AG08396 (cell line): ENCODE measurements around the gene PRDM8.
A peak's percentile ranks its signal among the peaks of the same experiment; 100 is the strongest.
"Not testable (repeated sequence)": the region's sequence is repeated elsewhere in the genome, so short reads cannot be mapped to it uniquely, and the experiment has no call there.

Experiments
- DNase-seq: peaks from one replicate; pipeline ENCODE4 v3.0.0; 2012; ENCODE audit warnings: low spot score, mixed read lengths

The PRDM8 gene

DNA sequence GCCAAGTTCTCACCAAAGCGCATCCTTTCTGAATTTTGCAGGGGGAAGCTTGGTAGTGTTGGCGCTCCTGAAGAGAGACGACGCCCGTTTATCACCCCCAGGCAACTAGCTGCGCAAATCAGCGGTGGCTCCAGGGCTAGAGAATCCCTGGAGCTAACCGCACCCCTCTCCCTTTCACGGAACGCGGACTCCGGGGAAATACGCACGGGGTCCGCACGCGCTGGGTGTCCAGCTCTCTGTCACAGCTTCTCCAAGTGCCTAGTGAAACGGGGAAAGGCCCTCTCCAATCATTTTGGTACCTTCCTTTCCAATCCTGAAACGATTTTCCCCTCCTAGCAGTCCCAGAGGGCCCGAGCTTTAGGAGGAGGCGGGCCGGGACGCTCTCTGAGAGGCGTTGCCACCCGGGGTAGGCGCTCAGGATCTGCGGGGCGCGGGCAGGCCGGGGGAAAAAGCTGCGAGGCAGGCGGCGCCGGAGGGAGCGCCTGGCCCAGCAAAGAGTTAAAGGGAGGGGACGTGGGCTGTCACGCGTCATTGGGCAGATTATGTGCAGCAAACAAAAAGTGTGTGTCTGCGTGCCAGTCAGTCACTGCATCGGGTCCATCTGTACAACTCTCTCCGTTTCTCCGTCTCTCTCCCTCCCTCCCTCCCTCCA, at the start of gene PRDM8:
Gene PRDM8 (plus strand): TSS at position 582 of the 652 bp plus-strand sequence. CDS start 2,578 bp downstream, outside the sequence.
- DNase-seq = no peak

DNA sequence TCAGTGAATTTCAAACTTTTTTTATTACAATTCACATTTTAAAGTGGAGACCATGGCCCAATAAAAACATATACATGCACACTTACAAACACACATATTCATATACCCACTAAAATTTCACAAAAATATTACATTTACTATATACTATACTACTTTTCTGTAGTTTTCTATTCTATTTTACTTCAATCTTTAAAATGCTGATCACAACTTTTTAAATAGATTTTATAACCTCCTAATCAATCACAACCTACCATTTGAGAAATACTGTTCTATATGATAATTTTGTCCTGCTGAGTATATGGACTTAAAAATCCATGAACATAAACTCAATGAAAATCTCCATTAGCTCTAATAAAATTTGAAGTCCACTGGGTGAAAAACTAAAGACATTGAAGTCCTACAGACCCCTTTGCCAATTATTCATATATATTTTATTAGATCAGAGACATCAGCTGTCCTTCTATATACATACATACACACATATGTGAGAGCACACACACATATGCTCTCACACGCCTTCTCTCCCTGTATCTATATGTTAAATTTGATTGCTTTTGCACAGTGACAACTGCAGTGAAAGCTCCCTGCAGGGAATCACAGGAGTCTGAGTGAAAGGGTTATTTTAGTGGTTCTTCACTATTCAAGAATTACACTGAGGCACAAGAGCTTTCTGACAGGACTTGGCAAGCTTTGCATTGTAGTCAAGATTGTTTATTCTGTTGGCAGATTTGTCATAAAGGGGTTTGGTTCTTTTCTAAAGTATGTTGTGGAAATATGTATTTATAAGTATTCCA, 46.7 kb upstream of the PRDM8 start:
- DNase-seq = no peak

DNA sequence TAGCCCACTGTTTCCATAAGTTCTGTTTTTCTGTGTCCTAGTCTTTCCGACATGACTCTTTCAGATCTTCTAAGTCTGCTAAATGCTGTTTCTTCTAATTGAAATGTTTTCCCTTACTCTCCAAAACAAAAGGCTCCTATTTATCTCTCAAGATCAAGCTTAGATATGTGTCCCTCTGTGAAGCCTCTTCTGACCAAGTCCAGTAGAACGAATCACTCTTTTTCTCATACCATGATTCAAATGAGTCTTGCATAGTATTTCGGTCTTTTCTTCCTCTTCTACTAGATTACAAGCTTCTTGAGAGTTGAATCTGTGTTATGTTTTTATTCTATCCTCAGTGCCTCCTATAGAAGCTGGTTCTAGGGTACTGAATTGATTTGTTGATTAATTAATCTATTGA, 45.3 kb upstream of the PRDM8 start:
- no peak for DNase-seq

DNA sequence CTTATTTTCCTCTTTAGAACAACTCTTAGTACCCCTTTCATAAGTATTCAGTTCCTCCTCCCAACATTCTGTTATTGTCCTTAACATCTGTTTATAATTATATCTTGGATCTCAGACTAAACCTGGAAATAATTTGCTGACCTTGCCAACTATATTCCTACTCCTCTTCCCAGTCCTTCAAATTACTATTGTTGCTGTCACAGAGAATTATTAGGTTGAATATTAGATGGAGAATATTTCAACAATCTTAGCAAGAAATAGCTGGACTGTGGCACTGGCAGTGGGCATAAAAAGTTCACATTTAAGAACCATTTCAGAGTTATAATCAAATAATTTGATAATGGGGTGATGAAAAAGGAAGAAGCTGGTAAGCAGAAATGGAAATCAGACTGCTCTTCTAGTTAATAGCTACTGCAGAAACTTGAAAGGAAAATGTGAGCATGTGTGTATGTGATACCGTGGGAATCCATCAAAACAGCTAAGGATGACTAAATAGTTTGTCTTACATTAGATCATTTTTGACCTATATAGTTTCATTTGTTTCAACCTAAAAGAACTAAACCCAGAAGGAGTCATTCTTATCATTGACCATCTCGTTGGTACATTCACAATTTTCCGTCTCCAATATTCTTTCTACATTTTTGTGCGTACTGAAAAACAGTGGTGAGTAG, 43.3 kb upstream of the PRDM8 start:
- DNase-seq = no peak

DNA sequence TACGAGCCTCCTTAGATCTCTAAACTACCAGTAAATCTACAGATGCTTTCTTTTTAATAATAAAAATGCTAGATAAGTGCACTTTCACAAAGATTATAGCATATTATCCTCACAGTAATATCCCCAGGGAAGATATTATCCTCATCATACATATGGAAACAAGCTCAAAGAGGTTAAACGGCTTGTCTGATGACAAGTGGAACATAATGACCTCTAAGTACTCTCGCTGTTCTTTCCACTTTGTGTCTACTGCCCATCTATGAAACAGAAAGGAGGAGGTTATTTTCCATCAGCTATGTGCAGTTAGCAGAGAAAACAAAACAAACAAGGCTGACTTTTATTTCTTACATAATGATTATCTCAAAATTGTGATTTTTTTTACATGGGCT, 42.8 kb upstream of the PRDM8 start:
- DNase-seq = no peak

DNA sequence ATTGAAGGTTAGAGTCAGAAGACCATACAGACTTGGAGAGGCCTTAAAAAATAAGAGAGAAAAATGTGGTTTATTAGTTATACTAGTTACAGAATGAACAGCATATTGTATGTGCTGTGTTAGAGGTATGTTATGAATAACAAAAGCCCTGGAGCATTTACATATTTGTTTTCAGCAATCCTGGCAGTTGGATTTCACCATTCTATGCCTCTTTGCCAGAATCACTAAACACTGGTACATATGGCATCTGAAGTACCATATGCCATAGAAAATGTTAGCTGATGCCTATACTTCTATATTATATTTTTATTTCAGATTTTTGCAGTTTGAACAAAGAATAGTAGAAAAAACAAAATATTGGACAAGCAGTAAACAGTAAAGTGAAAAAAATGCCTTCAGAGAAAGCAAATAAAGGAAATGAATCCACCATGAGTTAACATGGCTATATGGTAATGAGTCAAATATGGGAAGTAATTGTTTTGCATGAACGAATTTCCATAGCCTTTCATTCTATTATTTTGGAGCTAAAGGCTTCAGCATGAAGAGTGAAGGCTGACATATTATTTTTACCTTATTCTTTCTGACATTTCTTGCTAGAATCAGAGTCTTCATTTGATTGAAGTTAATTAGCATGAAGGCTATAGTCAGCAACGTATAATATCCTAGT, 41.9 kb upstream of the PRDM8 start:
- DNase-seq = no peak

DNA sequence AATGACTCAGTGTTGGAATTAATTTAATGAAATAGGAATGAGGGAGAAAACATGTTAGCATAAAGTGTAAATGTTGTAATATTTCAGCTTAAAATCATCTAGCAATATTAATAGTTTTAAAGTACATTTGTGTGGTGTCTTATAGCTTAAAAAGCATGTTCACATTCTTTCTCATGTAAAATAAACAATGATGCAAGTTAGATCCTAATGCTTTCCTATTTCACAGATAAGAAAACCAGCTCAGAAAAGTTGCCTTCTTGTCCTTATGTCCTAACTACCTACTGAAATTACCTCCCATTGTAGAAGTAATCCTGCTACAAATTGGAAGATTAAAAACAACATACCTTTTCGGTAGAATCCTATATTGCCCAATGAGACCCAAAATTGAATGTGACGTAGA, 40.9 kb upstream of the PRDM8 start:
- DNase-seq = no peak

DNA sequence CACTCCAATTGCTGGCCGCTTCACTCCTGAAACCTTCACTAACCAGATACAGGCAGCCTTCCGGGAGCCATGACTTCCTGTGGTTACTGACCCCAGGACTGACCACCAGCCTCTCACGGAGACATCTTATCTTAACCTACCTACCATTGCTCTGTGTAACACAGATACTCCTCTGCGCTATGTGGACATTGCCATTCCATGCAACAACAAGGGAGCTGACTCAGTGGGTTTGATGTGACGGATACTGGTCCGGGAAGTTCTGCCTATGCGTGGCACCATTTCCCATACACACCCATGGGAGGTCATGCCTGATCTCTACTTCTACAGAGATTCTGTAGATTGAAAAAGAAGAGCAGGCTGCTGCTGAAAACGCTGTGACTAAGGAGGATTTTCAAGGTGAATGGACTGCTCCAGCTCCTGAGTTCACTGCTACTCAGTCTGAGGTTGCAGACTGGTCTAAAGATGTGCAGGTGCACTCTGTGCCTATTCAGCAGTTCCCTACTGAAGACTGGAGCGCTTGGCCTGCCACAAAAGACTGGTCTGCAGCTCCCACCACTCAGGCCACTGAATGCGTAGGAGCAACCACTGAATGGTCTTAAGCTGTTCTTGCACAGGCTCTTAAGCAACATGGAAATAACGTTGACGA, 35.8 kb upstream of the PRDM8 start:
- DNase-seq = no peak

DNA sequence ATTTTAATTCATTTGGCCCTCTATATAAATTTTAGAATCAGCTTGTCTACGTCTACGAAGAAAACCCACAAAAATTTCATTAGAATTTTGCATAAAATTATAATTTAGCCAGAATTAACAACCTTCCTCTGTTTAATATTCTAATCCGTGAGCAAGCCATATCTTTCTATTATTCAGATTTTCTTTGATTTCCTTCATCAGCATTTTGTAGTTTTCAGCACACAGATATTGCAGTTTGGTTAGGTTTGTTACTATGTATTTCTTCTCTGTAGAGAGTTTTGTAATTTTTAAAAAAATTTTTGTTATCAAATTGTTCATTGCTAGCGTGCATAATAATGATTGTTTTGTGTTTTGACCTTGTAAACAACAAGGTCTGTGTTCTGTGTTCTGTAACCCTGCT, 34.9 kb upstream of the PRDM8 start:
- no peak for DNase-seq

DNA sequence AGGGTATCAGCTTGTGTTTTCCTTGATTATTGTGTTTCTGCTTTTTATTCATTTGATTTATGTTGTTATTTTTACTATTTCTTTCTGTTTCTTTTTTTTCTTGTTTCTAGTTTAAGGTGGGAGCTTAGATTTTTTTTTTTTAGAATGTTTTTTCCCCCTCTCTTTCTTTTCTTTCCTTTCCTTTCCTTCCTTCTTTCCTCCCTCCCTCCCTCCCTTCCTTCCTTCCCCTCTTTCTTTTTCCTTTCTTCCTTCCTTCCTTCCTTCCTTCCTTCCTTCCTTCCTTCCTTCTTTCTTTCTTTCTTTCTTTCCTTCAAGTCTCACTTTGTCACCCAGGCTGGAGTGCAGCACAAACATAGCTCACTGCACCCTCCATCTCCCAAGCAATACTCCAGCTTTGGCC, 31.4 kb upstream of the PRDM8 start:
- no peak for DNase-seq

DNA sequence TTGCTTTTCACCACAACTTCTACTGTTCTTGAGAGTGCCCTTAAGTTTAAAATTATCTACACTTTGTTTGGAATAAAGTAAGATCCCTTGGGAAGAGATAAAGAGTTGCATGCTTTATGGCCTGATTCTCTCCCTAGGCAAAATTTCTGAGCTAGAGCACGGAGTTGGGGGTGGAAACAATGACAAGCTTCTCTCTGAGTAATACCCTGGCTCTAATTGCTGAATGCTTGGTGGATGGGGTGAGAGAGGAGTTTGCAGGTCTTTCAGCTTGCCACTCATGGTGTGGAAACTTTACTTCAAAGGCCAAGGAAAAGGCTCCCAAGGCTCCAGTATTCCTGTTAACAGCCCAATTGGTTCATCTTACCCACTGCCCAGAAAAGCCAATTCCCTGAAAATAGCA, 26.1 kb upstream of the PRDM8 start:
- DNase-seq = no peak

DNA sequence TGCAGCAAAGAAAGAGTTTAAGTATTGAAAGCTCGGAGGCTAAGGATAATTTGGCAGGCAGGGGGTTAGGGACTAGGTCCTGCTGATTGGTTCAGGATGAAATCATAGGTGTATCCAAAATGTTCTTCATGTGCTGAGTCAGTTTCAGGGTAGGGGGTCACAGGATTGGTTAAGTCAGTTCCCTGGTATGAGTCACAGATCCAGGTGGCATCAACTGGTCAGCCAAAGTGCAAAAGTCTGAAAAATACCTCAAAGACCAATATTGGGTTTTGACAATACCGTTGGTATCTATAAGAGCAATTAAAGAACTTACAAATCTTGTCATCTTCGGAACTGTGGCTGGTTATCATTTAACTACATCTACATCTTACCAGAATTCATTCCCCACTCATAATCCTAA, 25.6 kb upstream of the PRDM8 start:
- DNase-seq = no peak

DNA sequence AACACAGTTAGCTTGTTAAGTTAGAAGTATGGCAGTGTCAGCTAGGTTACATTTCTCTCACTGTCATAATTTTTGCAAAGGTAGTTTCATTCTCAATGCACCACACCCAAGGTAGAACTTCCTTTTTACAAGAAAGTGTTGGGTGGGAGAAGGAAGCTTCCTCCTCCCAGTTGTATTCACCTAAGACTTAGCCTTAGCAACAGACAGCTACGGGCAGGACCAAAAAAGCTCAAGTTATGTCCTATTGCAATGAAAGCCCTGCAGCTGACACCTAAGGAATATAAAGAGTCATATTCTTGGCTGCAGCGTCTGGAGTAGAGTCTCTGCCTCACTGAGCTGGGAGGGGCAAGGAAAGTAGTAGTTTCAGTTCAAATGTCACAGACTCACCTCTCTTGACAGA, 25.1 kb upstream of the PRDM8 start:
- no peak for DNase-seq

DNA sequence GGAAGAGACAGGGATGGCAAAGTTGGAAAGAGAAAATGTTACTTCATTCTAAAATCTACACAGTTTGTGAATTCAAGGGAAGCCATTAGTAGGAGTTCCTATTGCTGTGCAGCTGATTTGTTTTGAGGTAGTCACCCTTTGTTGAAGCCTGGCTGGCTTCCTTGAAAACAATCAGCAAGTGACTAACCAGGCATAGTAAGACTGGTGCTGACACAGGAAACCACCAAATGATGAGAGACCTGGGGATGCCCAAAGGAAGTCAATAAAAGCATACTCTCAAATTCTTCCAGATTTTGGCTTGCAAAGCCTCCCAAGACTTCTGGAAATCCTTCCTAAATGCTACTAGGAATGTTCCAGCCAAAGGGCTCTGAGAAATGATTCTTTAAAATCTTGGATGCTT, 23.9 kb upstream of the PRDM8 start:
- no peak for DNase-seq

DNA sequence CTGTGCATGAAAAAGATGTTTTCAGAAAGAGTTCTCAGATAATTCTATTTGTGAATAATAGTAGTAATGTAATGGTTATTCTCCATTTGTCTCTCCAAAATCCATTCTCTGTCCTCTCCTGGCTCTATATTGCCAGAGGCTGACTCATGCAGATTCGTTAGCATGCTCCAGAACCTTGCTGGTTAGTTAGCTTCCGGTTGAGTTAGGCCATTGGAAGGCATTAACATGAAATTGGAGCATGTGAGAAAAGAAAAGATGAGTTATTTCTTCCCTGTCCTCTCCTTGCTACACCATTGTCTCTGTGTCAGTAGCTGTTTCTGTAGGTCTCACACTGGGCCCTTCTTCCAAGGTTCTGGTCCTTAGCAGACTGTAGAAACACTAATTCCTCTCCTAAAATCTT, 23.5 kb upstream of the PRDM8 start:
- no peak for DNase-seq

DNA sequence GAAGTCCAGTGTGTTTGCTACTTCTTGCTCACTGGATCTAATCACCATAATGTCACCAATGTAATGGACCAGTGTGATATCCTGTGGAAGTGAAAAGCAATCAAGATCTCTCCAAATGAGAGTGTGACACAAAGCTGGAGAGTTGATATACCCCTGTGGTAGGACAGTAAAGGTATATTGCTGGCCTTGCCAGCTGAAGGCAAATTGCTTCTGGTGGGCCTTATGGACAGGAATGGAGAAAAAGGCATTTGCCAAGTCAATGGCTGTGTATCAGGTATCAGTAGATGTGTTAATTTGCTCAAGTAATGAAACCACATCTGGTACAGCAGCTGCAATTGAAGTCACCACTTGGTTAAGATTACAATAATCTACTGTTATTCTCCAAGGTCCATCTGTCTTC, 19.5 kb upstream of the PRDM8 start:
- not testable (repeated sequence) for DNase-seq

DNA sequence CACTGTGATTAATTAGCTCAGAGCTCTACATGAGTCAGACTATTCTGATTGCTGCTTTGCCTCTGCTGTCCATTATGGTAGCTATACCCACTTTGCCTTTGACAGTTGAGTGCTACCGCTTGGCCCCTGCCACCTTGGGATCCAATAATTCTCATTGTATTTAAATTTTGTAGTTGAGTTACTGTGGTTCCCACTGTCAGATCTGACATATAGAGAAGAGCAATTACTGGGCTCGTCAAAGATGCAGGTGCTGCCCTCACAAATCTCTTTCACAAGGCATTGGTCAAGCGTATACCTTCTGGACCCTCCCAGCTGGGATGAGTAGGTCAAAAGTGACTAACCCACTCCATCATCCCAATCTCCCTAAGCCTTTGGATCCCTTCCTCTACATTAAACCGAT, 18.3 kb upstream of the PRDM8 start:
- no peak for DNase-seq

DNA sequence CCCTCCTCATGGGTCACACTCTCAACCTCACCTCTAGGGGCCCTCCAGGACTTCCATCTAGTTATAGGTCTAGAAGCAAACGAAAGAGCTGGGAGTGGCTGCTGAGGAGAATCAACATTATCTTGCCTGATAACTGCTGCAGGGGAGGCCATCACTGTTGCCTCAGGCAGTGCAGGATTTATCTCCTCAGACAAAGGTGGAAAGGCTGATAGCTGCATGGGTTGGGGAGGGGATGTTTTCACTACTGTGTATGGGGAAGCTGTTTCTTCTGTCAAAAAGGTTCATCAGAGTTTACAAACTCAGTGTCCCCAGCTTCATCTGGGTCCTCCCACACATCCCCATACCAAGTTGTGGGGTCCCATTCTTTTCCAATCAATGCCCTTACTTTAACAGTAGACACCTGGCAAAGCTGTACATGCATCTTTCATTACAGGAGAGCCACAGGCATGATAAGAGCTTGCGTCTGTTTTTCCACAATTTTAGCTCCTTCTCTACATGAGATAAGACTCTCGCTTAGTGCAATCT, 17.6 kb upstream of the PRDM8 start:
- DNase-seq = no peak

DNA sequence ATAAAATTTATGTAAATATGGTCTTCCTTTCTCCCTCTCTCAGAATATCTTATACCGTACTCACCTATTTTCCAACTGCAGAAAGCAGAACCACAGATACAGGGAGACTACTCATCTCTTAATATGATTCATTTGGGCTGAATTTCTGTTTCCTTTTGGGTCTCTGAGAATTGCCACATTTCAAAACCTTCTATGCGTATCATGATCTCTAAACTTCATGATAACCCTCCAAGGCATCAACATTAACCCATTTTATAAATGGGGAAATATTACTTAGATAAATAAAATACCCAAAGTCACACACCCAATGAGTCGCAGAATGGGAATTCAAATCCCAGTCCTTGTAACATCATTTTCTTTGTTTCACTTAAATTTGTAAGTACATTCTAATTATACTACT, 16.6 kb upstream of the PRDM8 start:
- DNase-seq = no peak

DNA sequence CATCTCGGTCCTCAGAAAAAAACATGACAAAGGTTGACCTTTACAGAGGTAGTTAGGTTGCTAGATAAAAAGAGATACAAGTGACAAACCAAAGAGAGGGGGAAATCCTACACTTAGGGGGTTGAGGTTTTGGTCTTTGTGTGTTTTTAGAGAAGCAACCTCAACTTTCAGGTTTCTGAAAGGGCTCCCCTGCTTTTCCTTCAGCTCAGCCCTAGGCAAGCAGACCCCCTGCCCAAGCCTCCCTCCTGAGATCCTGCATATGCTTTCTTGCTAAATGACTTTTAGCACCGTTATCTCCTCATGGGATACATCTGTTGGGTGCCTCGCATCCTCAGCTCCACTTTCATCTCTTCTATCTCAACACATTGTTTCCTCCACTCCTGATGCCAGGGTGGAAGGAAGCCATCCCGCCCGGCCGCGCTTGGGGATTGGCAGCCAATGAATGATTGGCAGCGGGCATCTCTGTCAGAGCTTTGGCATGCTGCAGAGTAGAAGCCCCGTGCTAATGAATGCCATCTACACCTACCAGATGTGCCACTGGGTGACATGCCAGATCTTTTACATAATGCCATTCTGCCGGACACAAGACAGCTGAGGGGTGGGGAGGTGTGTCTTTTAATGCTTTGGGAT, 15.0 kb upstream of the PRDM8 start:
- DNase-seq = no peak

DNA sequence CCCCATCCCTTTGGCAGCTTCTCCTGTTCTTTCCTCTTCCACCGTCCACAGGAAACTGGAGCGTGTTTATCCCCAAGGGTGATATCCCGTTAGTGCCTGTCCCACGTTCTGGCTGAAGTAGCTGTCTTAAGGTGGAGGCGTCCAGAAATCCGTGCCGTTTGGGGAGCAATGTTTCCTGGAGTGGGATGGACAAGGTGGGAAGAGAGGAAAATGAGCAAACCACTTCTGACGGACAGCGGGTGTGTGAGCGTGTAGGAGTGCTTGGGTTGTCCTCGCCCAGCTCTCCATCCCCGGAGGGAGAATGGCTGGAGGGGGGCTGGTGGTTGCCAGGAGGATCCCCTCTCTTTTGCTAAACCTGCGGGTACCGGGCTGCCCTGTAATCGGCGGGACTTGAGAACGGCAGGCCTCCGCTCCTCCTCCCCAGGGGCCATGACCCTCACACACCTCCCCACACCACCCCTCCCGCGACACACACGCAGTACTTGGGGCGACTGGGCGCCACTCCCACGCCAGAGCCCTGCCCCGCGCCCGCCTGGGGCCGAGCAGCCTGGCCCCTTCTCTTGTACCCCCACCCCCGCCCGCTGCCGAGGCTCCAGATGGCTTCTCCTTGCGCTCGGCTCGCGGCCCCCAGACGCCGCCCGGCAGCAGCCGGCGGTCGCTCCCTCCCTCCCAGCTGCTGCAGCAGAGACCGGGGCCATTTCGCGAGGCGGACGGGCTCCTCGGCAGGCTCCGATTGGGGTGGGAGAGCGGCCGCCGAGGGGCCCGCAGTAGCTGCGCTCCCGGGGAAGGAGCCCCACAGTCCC, 13.9 kb upstream of the PRDM8 start:
- DNase-seq = peak; percentile 59
